Activated T-helper 1 cell treated with Interleukin-2 at 50 U/mL for 16 hours (primary cell): ENCODE measurements around the gene CTXN3.
"Not testable (repeated sequence)": the region's sequence is repeated elsewhere in the genome, so short reads cannot be mapped to it uniquely, and the experiment has no call there.

ENCODE experiments used
- DNase-seq: peaks from one replicate; pipeline ENCODE4 v3.0.0-alpha.2; 2020; ENCODE audit warnings: low read depth

CTXN3 gene

GRCh38 chr5:127652952-127653611 is 4.2 kb downstream of the CTXN3 start:
- no peak for DNase-seq

- DNase-seq = no peak
Measured at GRCh38 chr5:127656825-127657224, 7.9 kb downstream of the CTXN3 start.

- no peak for DNase-seq
Measured at GRCh38 chr5:127660047-127660733, 11.3 kb downstream of the CTXN3 start.

- no peak for DNase-seq
Measured at GRCh38 chr5:127664093-127664492, 15.2 kb downstream of the CTXN3 start.

- no peak for DNase-seq
Measured at GRCh38 chr5:127665641-127666040, 16.8 kb downstream of the CTXN3 start.

- no peak for DNase-seq
Measured at GRCh38 chr5:127666043-127666716, 17.3 kb downstream of the CTXN3 start.

GRCh38 chr5:127667926-127668325 is 19.0 kb downstream of the CTXN3 start:
- DNase-seq = no peak

GRCh38 chr5:127671218-127671617 is 22.3 kb downstream of the CTXN3 start:
- DNase-seq = no peak

- no peak for DNase-seq
Measured at GRCh38 chr5:127673117-127673800, 24.4 kb downstream of the CTXN3 start.

- DNase-seq = not testable (repeated sequence)
Measured at GRCh38 chr5:127676951-127677350, 28.1 kb downstream of the CTXN3 start.

GRCh38 chr5:127679691-127680330 is 30.9 kb downstream of the CTXN3 start:
- DNase-seq = not testable (repeated sequence)

- no peak for DNase-seq
Measured at GRCh38 chr5:127680595-127680994, 31.7 kb downstream of the CTXN3 start.

- DNase-seq = no peak
Measured at GRCh38 chr5:127683008-127683407, 34.1 kb downstream of the CTXN3 start.

- no peak for DNase-seq
Measured at GRCh38 chr5:127684726-127685467, 36.0 kb downstream of the CTXN3 start.

GRCh38 chr5:127685662-127686061 is 36.8 kb downstream of the CTXN3 start:
- DNase-seq = no peak

- DNase-seq = no peak
Measured at GRCh38 chr5:127686424-127686823, 37.5 kb downstream of the CTXN3 start.

GRCh38 chr5:127694518-127695171 is 45.8 kb downstream of the CTXN3 start:
- DNase-seq = no peak

- no peak for DNase-seq
Measured at GRCh38 chr5:127695346-127695745, 46.5 kb downstream of the CTXN3 start.

- no peak for DNase-seq
Measured at GRCh38 chr5:127696683-127697082, 47.8 kb downstream of the CTXN3 start.

GRCh38 chr5:127697894-127698600 is 49.2 kb downstream of the CTXN3 start:
- DNase-seq = no peak
